HCT116 (cell line): ENCODE measurements around the gene TXNDC11. TPM values are rescaled to one million over a fixed set of nuclear protein-coding genes. Genes with fewer than 3 reads are reported as not detected.

ENCODE experiments used
- ATAC-seq: fragments of 200-7000 bp; cut with Tn5 transposase; 2 replicates; pipeline ENCODE4 v1.9.1; 2020; ENCODE audit warnings: mild to moderate bottlenecking, moderate library complexity
- BruUV-seq: library from RNA; stranded (reverse); fragments of 400-500 nt; replicated peaks from 2 replicates; lab custom pipeline; 2021; lab: Mats Ljungman, UMichigan
- CTCF ChIA-PET: fragments of 300-600 bp; sonication (Branson Sonifier 250); formaldehyde crosslinking; loops from one replicate; lab custom pipeline; 2021; ENCODE audit warnings: antibody characterized with exemption; lab: Charles Lee
- POLR2A ChIA-PET: fragments of 300-600, 350-600 bp; sonication (Branson Sonifier 250); formaldehyde crosslinking; loops from one replicate; lab custom pipeline; 2021; ENCODE audit warnings: antibody characterized with exemption; lab: Charles Lee
- RAD21 ChIA-PET, 2 experiments: fragments of 300-600 bp; sonication (Branson Sonifier 250); formaldehyde crosslinking; loops; one replicate each; lab custom pipeline; 2023; ENCODE audit warnings: low total read pairs in 2 of 2; ENCODE audit not compliant: uncharacterized antibody in 2 of 2, unreplicated experiment in 2 of 2, low non-redundant PET in 1 of 2; lab: Charles Lee
- DNase-seq: peaks from one replicate; pipeline ENCODE4 v3.0.0-alpha.2; 2010; ENCODE audit warnings: low read depth, low spot score
- H2AFZ ChIP-seq: fragments of 200-600 bp; shearing (Covaris generic), sonication (generic); 2 replicates; pipeline ENCODE4 v1.6.1; 2017; ENCODE audit warnings: low read depth, mixed run types, mixed read lengths, antibody characterized with exemption, low read length; ENCODE audit not compliant: poor library complexity, severe bottlenecking
- H3K27ac ChIP-seq: 2 replicates; pipeline ENCODE4 v1.5.1; 2012; ENCODE audit warnings: low read depth, low read length
- H3K27me3 ChIP-seq: fragments of 200-600 bp; sonication (generic); 2 replicates; pipeline ENCODE4 v1.6.1; 2016; ENCODE audit warnings: mixed run types, low read length, mixed read lengths; ENCODE audit not compliant: insufficient read depth
- H3K36me3 ChIP-seq, 2 experiments: fragments of 200-500 bp in 1 of 2; fragments of 200-600 bp in 1 of 2; sonication (Bioruptor generic) in 1 of 2; sonication (generic) in 1 of 2; 2 replicates each; pipeline versions ENCODE4 v1.5.1 to v1.6.1; 2014 to 2016; ENCODE audit warnings: low read length in 2 of 2, inconsistent platforms in 1 of 2, mixed read lengths in 1 of 2, mixed run types in 1 of 2; ENCODE audit not compliant: insufficient read depth in 2 of 2, control insufficient read depth in 1 of 2
- H3K4me1 ChIP-seq, 2 experiments: fragments of 200-600 bp in 1 of 2; sonication (generic) in 1 of 2; 2 replicates each; pipeline versions ENCODE4 v1.5.1 to v1.6.1; 2012 to 2017; ENCODE audit warnings: low read length in 2 of 2, inconsistent platforms in 1 of 2, mild to moderate bottlenecking in 1 of 2, mixed read lengths in 1 of 2, mixed run types in 1 of 2, moderate library complexity in 1 of 2; ENCODE audit not compliant: insufficient read depth in 2 of 2, control insufficient read depth in 1 of 2
- H3K4me2 ChIP-seq: fragments of 200-600 bp; sonication (generic); 2 replicates; pipeline ENCODE4 v1.6.1; 2017; ENCODE audit warnings: mixed run types, low read length, mixed read lengths
- H3K4me3 ChIP-seq, 2 experiments: fragments of 200-600 bp in 1 of 2; sonication (generic) in 1 of 2; replicated peaks in 1 of 2; 2 replicates each; pipeline ENCODE4 v1.5.1; 2011 to 2016; ENCODE audit warnings: low read length in 2 of 2, control low read depth in 1 of 2, low read depth in 1 of 2, mild to moderate bottlenecking in 1 of 2, mixed read lengths in 1 of 2, mixed run types in 1 of 2
- H3K79me2 ChIP-seq: fragments of 200-600 bp; sonication (generic); 2 replicates; pipeline ENCODE4 v1.6.1; 2017; ENCODE audit warnings: mild to moderate bottlenecking, mixed run types, low read length, moderate library complexity, mixed read lengths; ENCODE audit not compliant: insufficient read depth
- H3K9ac ChIP-seq: fragments of 200-600 bp; sonication (generic); 2 replicates; pipeline ENCODE4 v1.6.1; 2016; ENCODE audit warnings: low read length, mixed read lengths
- H3K9me2 ChIP-seq: fragments of 200-600 bp; sonication (generic), shearing (Covaris generic); 2 replicates; pipeline ENCODE4 v1.6.1; 2017; ENCODE audit warnings: mixed run types, mild to moderate bottlenecking, moderate library complexity; ENCODE audit not compliant: insufficient read depth
- H3K9me3 ChIP-seq, 2 experiments: fragments of 200-500 bp in 1 of 2; fragments of 200-600 bp in 1 of 2; sonication (Bioruptor generic) in 1 of 2; sonication (generic) in 1 of 2; 2 replicates each; pipeline ENCODE4 v1.6.1; 2014 to 2017; ENCODE audit warnings: low read length in 2 of 2, mixed read lengths in 2 of 2, inconsistent platforms in 1 of 2, low read depth in 1 of 2, mild to moderate bottlenecking in 1 of 2, mixed run types in 1 of 2, moderate library complexity in 1 of 2; ENCODE audit not compliant: control insufficient read depth in 1 of 2, insufficient read depth in 1 of 2
- H4K20me1 ChIP-seq: fragments of 200-600 bp; sonication (generic), shearing (Covaris generic); 2 replicates; pipeline ENCODE4 v1.6.1; 2017; ENCODE audit warnings: mixed run types, mild to moderate bottlenecking, moderate library complexity; ENCODE audit not compliant: insufficient read depth
- ATF3 ChIP-seq: IDR thresholded peaks from 2 replicates; pipeline ENCODE4 v1.6.1; 2012
- CEBPB ChIP-seq: IDR thresholded peaks from 2 replicates; pipeline ENCODE4 v1.6.1; 2012; ENCODE audit warnings: low read depth
- EZH2phosphoT487 ChIP-seq: fragments of 200-600 bp; IDR thresholded peaks from 2 replicates; pipeline ENCODE4 v1.6.1; 2018; ENCODE audit warnings: antibody characterized with exemption, borderline replicate concordance
- REST ChIP-seq: IDR thresholded peaks from 2 replicates; pipeline ENCODE4 v1.6.1; 2012; ENCODE audit warnings: low read depth
- intact Hi-C: fragments of 100-400 bp; cut with micrococcal nuclease; formaldehyde crosslinking; loops from 2 replicates; pipeline ENCODE4 v1.10.0; 2022
- total RNA-seq: library from RNA; stranded (reverse); gene quantifications from one replicate; pipeline ENCODE4 v1.2.1, GENCODE V29; 2021; ENCODE audit not compliant: unreplicated experiment

TXNDC11 gene
- total RNA-seq, 1 experiment from 2014 or later: 26.8 TPM

- Histone ChIP-seq H3K9me2 (no peaks in the 10 kb centered on the region), H3K79me2 (peaks cover 64% of the 10 kb centered on the region), H3K9ac (no peak overlapping the region)
- POLR2A ChIA-PET: no interaction called here
- TF ChIP-seq REST (no peak), ATF3 (no peak), CEBPB (no peak)
- TF ChIP-seq, all 23 proteins: peak for 0
- no peak overlapping the region for H2AFZ ChIP-seq
- peak overlapping the region; percentile 0; the same call in 1 of the 2 replicates for H3K4me2 ChIP-seq
- intact Hi-C loops: no loop called here
- H3K4me3 ChIP-seq: no peak overlapping the region
- DNase-seq (no peak), ATAC-seq (no peak)
- peaks cover 20 to 35% of the 10 kb centered on the region in 2 experiments; a peak in 2 of 4 replicates for H3K36me3 ChIP-seq
- ChIA-PET RAD21 (interaction anchor here in 1 of 2 experiments (0.7 kb wide), 1 partner anchor 147 kb away, joined by 3 read pairs; no protein-coding TSS in a partner anchor), CTCF (no interaction called here)
- no peaks in the 10 kb centered on the region for H3K9me3 ChIP-seq
- BruUV-seq: no TSS peak
- H3K27me3 ChIP-seq: no peaks in the 10 kb centered on the region
- no peak overlapping the region for H3K27ac ChIP-seq
- no peaks in the 10 kb centered on the region for H4K20me1 ChIP-seq
- peaks cover 10 to 22% of the 10 kb centered on the region in 2 experiments; a peak in 3 of 4 replicates for H3K4me1 ChIP-seq
These were observed 4.9 kb downstream of the TXNDC11 start for GRCh38 chr16:11737713-11738112.

- ChIA-PET CTCF (no interaction called here), RAD21 (no interaction called here), POLR2A (interaction anchor here (0.6 kb wide), 1 partner anchor 77 kb away, joined by 6 read pairs; no protein-coding TSS in a partner anchor)
- H4K20me1 ChIP-seq: no peaks in the 10 kb centered on the region
- no peaks in the 10 kb centered on the region for H3K9me3 ChIP-seq
- H2AFZ ChIP-seq: no peak overlapping the region
- H3K79me2 ChIP-seq: peaks cover 64% of the 10 kb centered on the region
- DNase-seq: no peak
- H3K9me2 ChIP-seq: no peaks in the 10 kb centered on the region
- H3K27me3 ChIP-seq: no peaks in the 10 kb centered on the region
- peaks cover 28 to 35% of the 10 kb centered on the region in 2 experiments; a peak in 2 of 4 replicates for H3K36me3 ChIP-seq
- H3K4me2 ChIP-seq: no peak overlapping the region
- no peak for ATAC-seq
- BruUV-seq: no TSS peak
- intact Hi-C loops: no loop called here
- no peak overlapping the region for H3K9ac ChIP-seq
- peaks cover 10 to 22% of the 10 kb centered on the region in 2 experiments; a peak in 3 of 4 replicates for H3K4me1 ChIP-seq
- H3K27ac ChIP-seq: no peak overlapping the region
- H3K4me3 ChIP-seq: no peak overlapping the region
- TF ChIP-seq EZH2phosphoT487: no peak
These were observed 5.8 kb downstream of the TXNDC11 start for GRCh38 chr16:11736903-11737302.
